HG02943 (cell line): Measurements from ENCODE around the gene SSBP2.
A peak's percentile ranks its signal among the peaks of the same experiment; 100 is the strongest.
"Not testable (repeated sequence)": the region's sequence is repeated elsewhere in the genome, so short reads cannot be mapped to it uniquely, and the experiment has no call there.

Experiments used
- ATAC-seq: cut with Tn5 transposase; IDR thresholded peaks from one replicate; pipeline ENCODE4 v1.9.1; 2021; ENCODE audit warnings: mild to moderate bottlenecking, low read depth, moderate library complexity; ENCODE audit not compliant: unreplicated experiment

The SSBP2 gene

DNA sequence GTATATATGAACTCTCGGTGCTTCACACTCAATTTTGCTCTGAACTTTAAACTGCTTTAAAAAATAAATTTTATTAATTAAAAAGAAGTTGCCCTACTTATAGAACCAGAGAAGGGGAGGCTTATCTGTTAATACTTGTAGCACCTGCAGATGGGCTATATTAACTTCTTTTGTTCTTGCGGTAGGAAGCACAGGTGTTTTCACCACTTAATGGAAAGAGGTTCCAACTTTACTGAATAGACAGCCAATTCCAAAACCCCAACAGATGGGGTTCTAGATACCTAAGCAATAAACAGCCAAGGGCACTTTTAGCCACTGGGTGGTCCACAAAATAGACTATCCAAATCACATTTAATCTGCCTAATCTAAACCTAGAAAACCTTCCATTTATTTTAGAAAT lies 65.4 kb downstream of the SSBP2 start:
- ATAC-seq, result no peak

GRCh38 chr5:81679885-81680284 lies 71.0 kb downstream of the SSBP2 start:
- ATAC-seq, result no peak

- ATAC-seq, result no peak
These were observed 75.5 kb downstream of the SSBP2 start for GRCh38 chr5:81675420-81675819.

DNA sequence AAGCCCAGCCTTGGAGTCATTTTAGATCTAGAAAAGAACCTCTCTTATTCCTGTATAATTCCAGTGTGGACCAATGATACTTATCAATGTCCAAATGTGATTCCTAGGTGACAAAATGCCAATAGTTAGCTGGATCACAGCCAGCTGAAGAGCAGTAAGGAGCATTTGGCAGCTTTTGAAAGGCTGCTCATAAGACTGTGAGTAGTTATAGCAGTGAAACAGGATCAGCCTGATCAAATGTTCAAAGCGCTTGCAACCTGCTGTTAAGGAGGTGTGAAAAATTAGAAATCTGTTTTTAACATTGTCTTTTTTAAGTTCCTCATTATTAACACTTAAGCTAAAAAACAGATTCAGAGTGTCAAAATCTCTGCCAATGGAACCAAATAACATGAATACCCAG lies 85.1 kb downstream of the SSBP2 start:
- ATAC-seq, result no peak

- ATAC-seq, result not testable (repeated sequence)
These were observed 90.3 kb downstream of the SSBP2 start for GRCh38 chr5:81660624-81661023.

GRCh38 chr5:81657386-81657785 lies 93.5 kb downstream of the SSBP2 start:
- ATAC-seq, result no peak

DNA sequence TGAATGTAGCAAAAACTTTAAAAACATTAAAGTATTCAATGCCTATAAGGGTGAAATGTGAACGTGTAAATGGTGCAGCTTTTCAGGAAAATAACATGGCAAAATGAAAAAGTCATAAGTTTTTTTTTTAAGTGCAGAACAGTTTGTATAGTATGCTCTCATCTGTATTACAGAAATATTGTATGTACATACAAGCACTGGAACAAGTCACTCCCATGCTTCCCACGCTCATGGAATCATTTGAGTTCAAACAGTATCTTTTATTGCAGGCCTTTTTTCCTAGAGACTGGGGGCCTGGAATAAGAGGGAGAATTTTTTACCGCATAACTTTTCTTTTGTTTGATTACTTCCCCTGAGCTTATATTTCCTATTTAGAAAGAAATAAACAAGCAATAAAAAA lies 94.1 kb downstream of the SSBP2 start:
- no peak for ATAC-seq

GRCh38 chr5:81650987-81651386 lies 99.9 kb downstream of the SSBP2 start:
- ATAC-seq, result no peak

DNA sequence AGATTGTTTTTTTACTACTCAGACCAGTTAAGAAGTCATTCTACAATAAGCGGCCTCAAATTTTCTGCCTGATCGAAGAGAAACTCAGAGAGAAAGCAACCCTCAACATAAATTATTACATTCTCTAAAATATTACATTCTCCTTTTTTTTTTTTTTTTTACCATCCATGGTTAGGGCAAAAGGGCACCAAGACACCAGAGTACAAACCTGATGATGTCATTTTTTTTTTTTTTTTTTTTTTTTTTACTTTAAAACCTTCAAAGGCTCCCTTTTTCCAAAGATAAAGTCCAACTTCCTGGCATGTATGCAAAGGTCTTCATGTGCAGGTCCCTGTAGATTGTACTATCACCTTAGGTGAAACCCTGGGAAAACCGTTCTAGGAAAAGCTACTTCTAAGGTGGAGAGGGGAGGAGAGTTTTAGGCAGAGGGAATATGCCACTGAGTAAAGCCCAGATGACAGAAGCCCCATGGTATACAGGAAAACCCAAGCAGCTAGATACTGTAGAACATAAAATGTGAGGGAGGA lies 104.4 kb downstream of the SSBP2 start:
- no peak for ATAC-seq

- ATAC-seq, result no peak
These were observed 108.7 kb downstream of the SSBP2 start for GRCh38 chr5:81642210-81642609.

- no peak for ATAC-seq
These were observed 111.3 kb downstream of the SSBP2 start for GRCh38 chr5:81639556-81639955.

GRCh38 chr5:81638471-81638870 lies 112.4 kb downstream of the SSBP2 start:
- no peak for ATAC-seq

GRCh38 chr5:81633891-81634290 lies 117.0 kb downstream of the SSBP2 start:
- no peak for ATAC-seq

DNA sequence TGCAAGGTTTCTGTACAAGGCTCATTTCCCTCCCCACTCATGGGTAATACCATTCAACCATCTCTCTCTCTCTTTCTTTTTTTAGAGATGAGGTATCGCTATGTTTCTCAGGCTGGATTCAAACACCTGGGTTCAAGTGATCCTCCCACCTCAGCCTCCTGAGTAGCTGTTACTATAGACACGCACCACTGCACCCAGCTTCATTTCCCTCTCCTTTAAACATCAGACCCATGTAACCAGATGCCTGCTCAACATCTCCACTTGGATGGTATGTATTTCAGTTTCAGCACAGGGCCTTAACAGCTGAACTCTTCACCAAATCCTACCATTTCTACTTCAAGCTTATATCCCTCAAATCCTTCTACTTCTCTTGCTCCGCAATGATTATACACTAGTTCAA lies 117.4 kb downstream of the SSBP2 start:
- no peak for ATAC-seq

DNA sequence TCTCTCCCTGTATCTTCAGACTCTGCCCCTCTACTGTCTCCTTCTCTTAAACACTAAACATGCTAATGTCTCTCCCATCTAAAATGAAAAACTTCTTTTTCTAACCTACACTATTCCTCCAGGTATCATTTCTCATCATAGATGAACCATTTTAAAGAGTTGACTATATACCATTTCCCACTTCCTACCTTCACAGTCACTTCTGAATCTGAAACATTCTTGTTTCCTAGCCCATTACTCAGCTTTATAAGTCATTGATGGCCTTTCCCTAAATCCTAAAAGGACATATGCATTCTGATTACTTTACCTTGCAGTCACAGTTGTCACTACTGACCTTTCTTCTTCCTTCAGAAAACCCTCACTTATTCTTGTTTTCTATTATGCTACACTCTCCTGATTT lies 118.2 kb downstream of the SSBP2 start:
- ATAC-seq, result no peak

DNA sequence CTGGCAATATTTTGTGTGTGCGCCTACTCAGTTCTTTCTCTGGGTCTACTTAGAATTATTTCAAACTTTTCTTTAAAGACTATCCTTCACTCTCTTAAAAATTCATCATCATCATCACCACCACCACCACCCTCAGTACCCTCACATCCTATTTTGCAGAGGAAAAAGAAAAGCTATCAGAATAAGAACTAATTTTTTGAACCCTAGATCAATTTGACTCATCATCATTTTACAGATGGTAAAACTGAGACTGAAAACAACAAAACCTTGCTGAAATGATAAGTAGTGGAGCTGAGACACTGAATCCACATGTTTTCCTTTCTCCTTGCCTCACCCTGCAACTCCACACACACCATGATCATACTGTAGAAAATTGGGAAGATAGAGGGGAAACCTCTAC lies 119.3 kb downstream of the SSBP2 start:
- ATAC-seq, result no peak

- ATAC-seq, result peak; percentile 71
These were observed 119.8 kb downstream of the SSBP2 start for GRCh38 chr5:81631124-81631523.

GRCh38 chr5:81630684-81631083 lies 120.2 kb downstream of the SSBP2 start:
- no peak for ATAC-seq

GRCh38 chr5:81629986-81630385 lies 120.9 kb downstream of the SSBP2 start:
- no peak for ATAC-seq

DNA sequence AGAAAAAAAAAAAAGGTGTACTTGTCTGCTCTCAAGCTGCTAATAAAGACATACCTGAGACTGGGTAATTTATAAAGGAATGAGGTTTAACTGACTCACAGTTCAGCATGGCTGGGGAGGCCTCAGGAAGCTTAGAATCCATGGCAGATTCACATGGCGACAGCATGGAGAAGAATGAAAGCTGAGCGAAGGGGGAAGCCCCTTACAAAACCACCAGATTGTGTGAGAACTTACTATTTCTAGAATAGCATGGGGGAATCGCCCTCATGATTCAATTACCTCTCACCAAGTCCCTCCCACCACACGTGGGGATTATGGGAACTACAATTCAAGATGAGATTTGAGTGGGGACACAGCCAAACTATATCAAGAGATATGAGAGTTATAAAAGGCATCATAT lies 122.8 kb downstream of the SSBP2 start:
- not testable (repeated sequence) for ATAC-seq

- no peak for ATAC-seq
These were observed 124.4 kb downstream of the SSBP2 start for GRCh38 chr5:81626524-81626923.

DNA sequence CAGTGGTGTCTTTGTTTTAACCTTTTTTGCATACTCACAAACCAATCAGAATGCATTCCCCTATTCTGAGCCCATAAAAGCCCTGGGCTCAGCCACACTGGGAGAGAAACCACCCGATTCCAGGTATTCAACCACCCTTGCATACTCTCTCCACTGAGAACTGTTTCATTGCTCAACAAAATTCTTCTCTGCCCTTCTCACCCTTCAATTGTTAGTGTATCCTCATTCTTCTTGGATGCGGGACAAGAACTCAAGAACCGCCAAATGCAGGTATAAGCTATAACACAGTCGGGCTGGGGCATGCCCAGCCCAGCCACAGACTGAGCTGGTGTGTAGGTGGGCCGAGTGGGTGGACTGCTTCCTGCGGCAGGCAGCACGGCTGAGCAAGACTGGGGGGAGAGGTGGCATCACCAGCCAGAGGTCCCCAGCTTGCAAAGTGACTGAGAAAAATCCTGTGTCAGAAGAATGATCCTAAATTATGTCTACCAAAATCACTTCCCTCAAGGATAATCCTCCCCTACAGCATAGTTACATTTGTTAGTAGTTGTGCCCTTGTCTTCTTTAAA lies 141.0 kb downstream of the SSBP2 start:
- no peak for ATAC-seq

DNA sequence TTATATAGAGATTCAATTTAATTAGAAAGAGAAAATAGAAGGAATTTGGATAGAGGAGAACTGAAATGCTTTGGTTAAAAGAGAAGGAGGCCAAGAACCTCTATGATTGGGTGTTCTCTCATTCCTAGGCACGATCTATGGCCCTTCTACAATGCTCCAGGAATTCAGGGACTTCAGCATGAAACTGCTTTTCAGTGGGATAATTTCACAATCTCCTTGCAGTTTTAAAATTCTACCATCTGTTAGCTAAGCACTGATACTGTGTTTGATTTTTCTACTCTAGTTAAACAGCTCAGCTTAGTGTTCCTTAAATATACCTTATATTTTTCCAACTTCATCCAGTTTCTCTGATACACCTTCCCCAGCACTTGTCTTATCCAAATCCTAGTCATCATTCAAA lies 141.9 kb downstream of the SSBP2 start:
- no peak for ATAC-seq
